GM23248 (cell line): ENCODE results near the gene C4A.

Source experiments
- EZH2 ChIP-seq: fragments of 200-600 bp; sonication (generic); IDR thresholded peaks from 2 replicates; pipeline ENCODE4 v1.6.1; 2018; ENCODE audit warnings: antibody characterized with exemption, mild to moderate bottlenecking; ENCODE audit not compliant: insufficient read depth, poor library complexity, severe bottlenecking
- EZH2phosphoT487 ChIP-seq: fragments of 200-600 bp; sonication (generic); IDR thresholded peaks from 2 replicates; pipeline ENCODE4 v1.6.1; 2018; ENCODE audit warnings: antibody characterized with exemption, moderate library complexity, mild to moderate bottlenecking, low read depth; ENCODE audit not compliant: insufficient read depth

DNA sequence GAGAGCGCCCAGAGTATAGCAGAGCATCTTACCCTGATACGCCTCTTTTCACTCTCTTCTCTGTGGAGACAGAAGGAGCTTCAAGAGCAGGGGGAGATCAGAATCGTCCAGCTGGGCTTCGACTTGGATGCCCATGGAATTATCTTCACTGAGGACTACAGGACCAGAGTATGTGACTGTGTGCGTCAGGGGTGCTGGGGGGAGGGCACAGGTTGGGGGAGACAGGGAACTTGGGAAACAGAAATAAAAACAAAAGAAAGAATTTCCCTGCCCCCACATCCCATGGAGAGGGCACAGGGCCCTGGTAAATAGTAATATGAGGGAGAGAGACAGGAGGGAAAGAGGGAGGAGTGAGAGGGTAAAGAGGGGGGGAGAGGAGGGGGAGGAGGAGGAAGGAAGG lies 3.0 kb upstream of the C4A start:
- no peak for TF ChIP-seq EZH2
- TF ChIP-seq EZH2phosphoT487: no peak
